Parietal lobe (tissue), 1 donor: Measurements from ENCODE around the gene DIPK2B. TPM values are rescaled to one million over a fixed set of nuclear protein-coding genes. Genes with fewer than 3 reads are reported as not detected.

Experiments used
- total RNA-seq: library from RNA; depleted of rRNA; stranded (reverse); fragments of >200 nt; gene quantifications from one replicate; pipeline ENCODE4 v1.2.3, GENCODE V29; 2014

DIPK2B gene
- 2.2 TPM for total RNA-seq

GRCh38 chrX:45200741-45201234, at the start of gene DIPK2B:
Gene DIPK2B, minus strand, starts transcription at chrX:45200876. Its CDS starts 50 bp downstream, at chrX:45200826.

